IPS-20b (cell line): ENCODE measurements around the gene EGFR.
"Not testable (repeated sequence)": the region's sequence is repeated elsewhere in the genome, so short reads cannot be mapped to it uniquely, and the experiment has no call there.

Experiments used
- H3K27ac ChIP-seq: one replicate; pipeline ENCODE4 v1.5.1; 2013; ENCODE audit warnings: low read length
- H3K27me3 ChIP-seq: 2 replicates; pipeline ENCODE4 v1.6.1; 2013; ENCODE audit warnings: mild to moderate bottlenecking, low read length, inconsistent platforms; ENCODE audit not compliant: insufficient read depth
- H3K36me3 ChIP-seq: 2 replicates; pipeline ENCODE4 v1.6.1; 2013; ENCODE audit warnings: low read depth, mild to moderate bottlenecking, inconsistent platforms, low read length, moderate library complexity; ENCODE audit not compliant: insufficient read depth
- H3K4me1 ChIP-seq: 2 replicates; pipeline ENCODE4 v1.6.1; 2013; ENCODE audit warnings: mild to moderate bottlenecking, control low read depth, inconsistent platforms, low read length, moderate library complexity; ENCODE audit not compliant: insufficient read depth
- H3K4me3 ChIP-seq: 2 replicates; pipeline ENCODE4 v1.5.1; 2013; ENCODE audit warnings: mild to moderate bottlenecking, low read length, inconsistent platforms
- H3K9ac ChIP-seq: 2 replicates; pipeline ENCODE4 v1.6.1; 2013; ENCODE audit warnings: low read depth, mild to moderate bottlenecking, inconsistent platforms, low read length, moderate library complexity
- H3K9me3 ChIP-seq: 2 replicates; pipeline ENCODE4 v1.6.1; 2013; ENCODE audit warnings: mild to moderate bottlenecking, low read depth, low read length, inconsistent platforms; ENCODE audit not compliant: insufficient read depth

The EGFR gene

GRCh38 chr7:55163733-55164132 is 144.9 kb downstream of the EGFR start:
- H3K27ac ChIP-seq = no peak overlapping the region
- no peak overlapping the region for H3K4me3 ChIP-seq
- no peak overlapping the region for H3K9ac ChIP-seq
- no peaks in the 10 kb centered on the region for H3K36me3 ChIP-seq
- no peaks in the 10 kb centered on the region for H3K9me3 ChIP-seq
- no peaks in the 10 kb centered on the region for H3K27me3 ChIP-seq
- H3K4me1 ChIP-seq = no peaks in the 10 kb centered on the region

GRCh38 chr7:55164527-55164926 is 145.7 kb downstream of the EGFR start:
- H3K4me3 ChIP-seq = no peak overlapping the region
- H3K27me3 ChIP-seq = no peaks in the 10 kb centered on the region
- H3K36me3 ChIP-seq = no peaks in the 10 kb centered on the region
- no peaks in the 10 kb centered on the region for H3K9me3 ChIP-seq
- H3K4me1 ChIP-seq = no peaks in the 10 kb centered on the region
- H3K27ac ChIP-seq = no peak overlapping the region
- H3K9ac ChIP-seq = no peak overlapping the region

DNA sequence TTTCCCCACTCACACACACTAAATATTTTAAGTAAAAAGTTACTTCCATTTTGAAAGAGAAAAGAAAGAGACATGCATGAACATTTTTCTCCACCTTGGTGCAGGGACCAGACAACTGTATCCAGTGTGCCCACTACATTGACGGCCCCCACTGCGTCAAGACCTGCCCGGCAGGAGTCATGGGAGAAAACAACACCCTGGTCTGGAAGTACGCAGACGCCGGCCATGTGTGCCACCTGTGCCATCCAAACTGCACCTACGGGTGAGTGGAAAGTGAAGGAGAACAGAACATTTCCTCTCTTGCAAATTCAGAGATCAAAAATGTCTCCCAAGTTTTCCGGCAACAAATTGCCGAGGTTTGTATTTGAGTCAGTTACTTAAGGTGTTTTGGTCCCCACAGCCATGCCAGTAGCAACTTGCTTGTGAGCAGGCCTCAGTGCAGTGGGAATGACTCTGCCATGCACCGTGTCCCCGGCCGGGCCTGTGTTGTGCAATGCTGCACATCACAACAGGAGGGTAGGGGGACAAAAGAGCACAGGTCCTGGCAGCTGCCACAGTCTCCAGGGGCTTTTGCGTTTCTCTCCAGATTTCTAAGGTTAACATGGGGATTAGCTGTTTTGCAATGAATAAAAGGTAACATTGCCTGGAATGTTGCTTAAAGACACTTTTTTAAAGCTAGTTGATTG is 146.5 kb downstream of the EGFR start:
- no peak overlapping the region for H3K27ac ChIP-seq
- no peak overlapping the region for H3K4me3 ChIP-seq
- H3K9ac ChIP-seq = no peak overlapping the region
- no peaks in the 10 kb centered on the region for H3K36me3 ChIP-seq
- no peaks in the 10 kb centered on the region for H3K9me3 ChIP-seq
- H3K27me3 ChIP-seq = no peaks in the 10 kb centered on the region
- no peaks in the 10 kb centered on the region for H3K4me1 ChIP-seq

DNA sequence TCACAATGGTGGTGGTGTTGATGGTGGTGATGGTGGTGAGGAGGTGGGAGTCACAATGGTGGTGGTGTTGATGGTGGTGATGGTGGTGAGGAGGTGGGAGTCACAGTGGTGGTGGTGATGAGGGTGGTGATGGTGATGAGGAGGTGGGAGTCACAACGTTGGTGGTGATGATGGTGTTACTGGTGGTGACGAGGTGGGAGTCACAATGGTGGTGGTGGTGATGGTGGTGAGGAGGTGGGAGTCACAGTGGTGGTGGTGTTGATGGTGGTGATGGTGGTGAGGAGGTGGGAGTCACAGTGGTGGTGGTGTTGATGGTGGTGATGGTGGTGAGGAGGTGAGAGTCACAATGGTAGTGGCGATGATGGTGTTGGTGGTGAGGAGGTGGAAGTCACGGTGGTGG is 148.5 kb downstream of the EGFR start:
- not testable (repeated sequence) for H3K4me1 ChIP-seq, H3K27ac ChIP-seq, H3K9ac ChIP-seq, H3K36me3 ChIP-seq, H3K9me3 ChIP-seq, H3K27me3 ChIP-seq, H3K4me3 ChIP-seq

- Histone ChIP-seq H3K27me3 (no peaks in the 10 kb centered on the region), H3K36me3 (no peaks in the 10 kb centered on the region), H3K4me3 (no peak overlapping the region), H3K9me3 (no peaks in the 10 kb centered on the region), H3K27ac (no peak overlapping the region), H3K4me1 (no peaks in the 10 kb centered on the region), H3K9ac (no peak overlapping the region)
These were observed 151.7 kb downstream of the EGFR start for GRCh38 chr7:55170335-55171069.

- H3K36me3 ChIP-seq = no peaks in the 10 kb centered on the region
- H3K27ac ChIP-seq = no peak overlapping the region
These were observed 152.3 kb downstream of the EGFR start for GRCh38 chr7:55171157-55171556.

DNA sequence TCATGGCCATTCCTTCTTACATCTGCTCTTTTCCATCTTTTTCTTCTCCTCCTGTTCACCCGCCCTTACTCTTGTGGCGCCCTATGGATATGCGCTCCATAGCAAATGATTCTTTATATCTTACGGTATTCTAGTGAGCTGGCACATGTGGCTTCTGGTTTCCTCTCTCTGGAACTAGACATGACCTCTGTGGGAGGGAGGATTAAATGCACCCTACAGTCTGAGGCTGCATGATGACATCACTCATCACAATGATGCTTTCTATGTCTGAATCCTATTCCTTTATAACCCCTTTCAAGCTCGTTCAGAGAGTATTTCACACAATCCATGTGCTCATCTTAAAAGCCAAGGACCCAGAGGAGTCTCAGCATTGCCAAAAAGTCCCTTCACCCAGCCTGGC is 153.3 kb downstream of the EGFR start:
- Histone ChIP-seq H3K27me3 (no peaks in the 10 kb centered on the region), H3K36me3 (no peaks in the 10 kb centered on the region), H3K9me3 (no peaks in the 10 kb centered on the region)

More at GRCh38 chr7:55171157-55171556, 152.3 kb downstream of the EGFR start:
- no peak overlapping the region for H3K4me3 ChIP-seq
- no peaks in the 10 kb centered on the region for H3K9me3 ChIP-seq
- no peaks in the 10 kb centered on the region for H3K27me3 ChIP-seq
- H3K4me1 ChIP-seq = no peaks in the 10 kb centered on the region
- no peak overlapping the region for H3K9ac ChIP-seq

DNA sequence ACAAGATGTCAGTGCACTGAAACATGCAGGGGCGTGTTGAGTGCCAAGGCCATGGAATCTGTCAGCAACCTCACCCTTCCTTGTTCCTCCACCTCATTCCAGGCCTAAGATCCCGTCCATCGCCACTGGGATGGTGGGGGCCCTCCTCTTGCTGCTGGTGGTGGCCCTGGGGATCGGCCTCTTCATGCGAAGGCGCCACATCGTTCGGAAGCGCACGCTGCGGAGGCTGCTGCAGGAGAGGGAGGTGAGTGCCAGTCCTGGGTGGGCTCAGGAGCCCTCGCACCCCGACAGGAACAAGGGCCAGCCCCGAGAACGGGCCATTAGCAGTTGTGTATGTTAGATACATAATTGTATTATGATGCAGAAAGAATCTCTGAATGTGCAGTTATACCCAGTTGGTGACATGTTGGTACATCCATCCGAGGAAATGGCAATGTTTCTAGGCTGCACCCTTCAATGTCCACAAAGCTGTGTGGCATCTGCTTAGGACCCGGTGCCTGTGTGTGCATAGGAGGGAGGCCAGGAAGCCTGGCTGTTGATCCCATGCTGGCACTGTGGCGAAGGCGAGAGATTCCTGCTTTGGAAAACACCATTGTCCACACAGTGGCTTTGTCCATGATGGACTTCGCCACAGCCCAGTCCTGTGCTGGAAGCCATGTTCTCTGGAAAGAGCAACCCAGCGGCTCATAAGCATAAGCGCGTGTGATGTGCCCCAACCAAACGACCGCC is 154.2 kb downstream of the EGFR start:
- H3K27ac ChIP-seq = no peak overlapping the region
- no peaks in the 10 kb centered on the region for H3K27me3 ChIP-seq
- no peaks in the 10 kb centered on the region for H3K9me3 ChIP-seq
- H3K9ac ChIP-seq = no peak overlapping the region
- H3K4me3 ChIP-seq = no peak overlapping the region
- H3K36me3 ChIP-seq = no peaks in the 10 kb centered on the region
- no peaks in the 10 kb centered on the region for H3K4me1 ChIP-seq

More for the DNA sequence above, 153.3 kb downstream of the EGFR start:
- Histone ChIP-seq H3K9ac (no peak overlapping the region), H3K4me3 (no peak overlapping the region), H3K27ac (no peak overlapping the region), H3K4me1 (no peaks in the 10 kb centered on the region)

DNA sequence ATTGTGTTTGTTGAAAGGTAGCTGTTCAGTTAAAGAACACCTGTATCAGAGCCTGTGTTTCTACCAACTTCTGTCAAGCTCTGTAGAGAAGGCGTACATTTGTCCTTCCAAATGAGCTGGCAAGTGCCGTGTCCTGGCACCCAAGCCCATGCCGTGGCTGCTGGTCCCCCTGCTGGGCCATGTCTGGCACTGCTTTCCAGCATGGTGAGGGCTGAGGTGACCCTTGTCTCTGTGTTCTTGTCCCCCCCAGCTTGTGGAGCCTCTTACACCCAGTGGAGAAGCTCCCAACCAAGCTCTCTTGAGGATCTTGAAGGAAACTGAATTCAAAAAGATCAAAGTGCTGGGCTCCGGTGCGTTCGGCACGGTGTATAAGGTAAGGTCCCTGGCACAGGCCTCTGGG is 154.9 kb downstream of the EGFR start:
- Histone ChIP-seq H3K4me3 (no peak overlapping the region), H3K9ac (no peak overlapping the region), H3K27me3 (no peaks in the 10 kb centered on the region), H3K9me3 (no peaks in the 10 kb centered on the region), H3K4me1 (no peaks in the 10 kb centered on the region), H3K36me3 (no peaks in the 10 kb centered on the region), H3K27ac (no peak overlapping the region)

DNA sequence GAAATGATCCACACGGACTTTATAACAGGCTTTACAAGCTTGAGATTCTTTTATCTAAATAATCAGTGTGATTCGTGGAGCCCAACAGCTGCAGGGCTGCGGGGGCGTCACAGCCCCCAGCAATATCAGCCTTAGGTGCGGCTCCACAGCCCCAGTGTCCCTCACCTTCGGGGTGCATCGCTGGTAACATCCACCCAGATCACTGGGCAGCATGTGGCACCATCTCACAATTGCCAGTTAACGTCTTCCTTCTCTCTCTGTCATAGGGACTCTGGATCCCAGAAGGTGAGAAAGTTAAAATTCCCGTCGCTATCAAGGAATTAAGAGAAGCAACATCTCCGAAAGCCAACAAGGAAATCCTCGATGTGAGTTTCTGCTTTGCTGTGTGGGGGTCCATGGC is 155.6 kb downstream of the EGFR start:
- Histone ChIP-seq H3K4me3 (no peak overlapping the region), H3K9me3 (no peaks in the 10 kb centered on the region), H3K27ac (no peak overlapping the region), H3K4me1 (no peaks in the 10 kb centered on the region), H3K36me3 (no peaks in the 10 kb centered on the region), H3K27me3 (no peaks in the 10 kb centered on the region), H3K9ac (no peak overlapping the region)

DNA sequence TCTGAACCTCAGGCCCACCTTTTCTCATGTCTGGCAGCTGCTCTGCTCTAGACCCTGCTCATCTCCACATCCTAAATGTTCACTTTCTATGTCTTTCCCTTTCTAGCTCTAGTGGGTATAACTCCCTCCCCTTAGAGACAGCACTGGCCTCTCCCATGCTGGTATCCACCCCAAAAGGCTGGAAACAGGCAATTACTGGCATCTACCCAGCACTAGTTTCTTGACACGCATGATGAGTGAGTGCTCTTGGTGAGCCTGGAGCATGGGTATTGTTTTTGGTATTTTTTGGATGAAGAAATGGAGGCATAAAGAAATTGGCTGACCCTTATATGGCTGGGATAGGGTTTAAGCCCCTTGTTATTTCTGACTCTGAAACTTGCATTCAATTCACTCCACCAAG is 156.0 kb downstream of the EGFR start:
- no peaks in the 10 kb centered on the region for H3K4me1 ChIP-seq
- H3K36me3 ChIP-seq = no peaks in the 10 kb centered on the region
- no peaks in the 10 kb centered on the region for H3K27me3 ChIP-seq
- H3K27ac ChIP-seq = no peak overlapping the region
- H3K9ac ChIP-seq = no peak overlapping the region
- H3K4me3 ChIP-seq = no peak overlapping the region
- no peaks in the 10 kb centered on the region for H3K9me3 ChIP-seq

DNA sequence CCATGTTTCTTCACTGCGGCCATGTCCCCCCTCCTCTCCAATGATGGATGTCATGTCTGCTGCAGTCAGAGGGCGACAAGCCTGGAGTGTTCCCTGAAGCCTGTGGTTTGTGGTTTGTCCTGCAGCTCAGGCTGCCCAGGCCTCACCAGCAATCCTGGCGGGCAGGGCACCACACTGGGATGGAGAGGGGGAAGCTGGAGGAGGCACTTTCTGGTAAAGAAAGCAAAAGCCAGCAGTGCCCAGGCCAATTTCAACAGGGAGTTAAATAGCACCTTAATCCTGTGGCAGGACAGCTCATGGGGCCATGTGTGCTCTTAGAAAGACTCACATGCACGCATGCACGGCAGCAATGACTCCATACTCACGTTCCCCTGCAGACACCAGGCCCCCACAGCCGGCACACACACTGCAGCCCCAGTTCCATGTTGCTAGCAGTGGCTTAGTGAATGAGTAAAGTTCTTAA is 158.3 kb downstream of the EGFR start:
- H3K9me3 ChIP-seq = no peaks in the 10 kb centered on the region
- no peaks in the 10 kb centered on the region for H3K4me1 ChIP-seq
- H3K36me3 ChIP-seq = no peaks in the 10 kb centered on the region
- no peak overlapping the region for H3K9ac ChIP-seq
- no peaks in the 10 kb centered on the region for H3K27me3 ChIP-seq
- H3K4me3 ChIP-seq = no peak overlapping the region
- no peak overlapping the region for H3K27ac ChIP-seq
